GM19351 (cell line): ENCODE measurements around the gene TMEM145.
"Not testable (repeated sequence)": the region's sequence is repeated elsewhere in the genome, so short reads cannot be mapped to it uniquely, and the experiment has no call there.

Source experiments
- ATAC-seq: cut with Tn5 transposase; IDR thresholded peaks from one replicate; pipeline ENCODE4 v1.9.1; 2021; ENCODE audit warnings: mild to moderate bottlenecking, moderate library complexity; ENCODE audit not compliant: unreplicated experiment

The TMEM145 gene

GRCh38 chr19:42333975-42334696 is 21.0 kb downstream of the TMEM145 start:
- ATAC-seq: no peak

DNA sequence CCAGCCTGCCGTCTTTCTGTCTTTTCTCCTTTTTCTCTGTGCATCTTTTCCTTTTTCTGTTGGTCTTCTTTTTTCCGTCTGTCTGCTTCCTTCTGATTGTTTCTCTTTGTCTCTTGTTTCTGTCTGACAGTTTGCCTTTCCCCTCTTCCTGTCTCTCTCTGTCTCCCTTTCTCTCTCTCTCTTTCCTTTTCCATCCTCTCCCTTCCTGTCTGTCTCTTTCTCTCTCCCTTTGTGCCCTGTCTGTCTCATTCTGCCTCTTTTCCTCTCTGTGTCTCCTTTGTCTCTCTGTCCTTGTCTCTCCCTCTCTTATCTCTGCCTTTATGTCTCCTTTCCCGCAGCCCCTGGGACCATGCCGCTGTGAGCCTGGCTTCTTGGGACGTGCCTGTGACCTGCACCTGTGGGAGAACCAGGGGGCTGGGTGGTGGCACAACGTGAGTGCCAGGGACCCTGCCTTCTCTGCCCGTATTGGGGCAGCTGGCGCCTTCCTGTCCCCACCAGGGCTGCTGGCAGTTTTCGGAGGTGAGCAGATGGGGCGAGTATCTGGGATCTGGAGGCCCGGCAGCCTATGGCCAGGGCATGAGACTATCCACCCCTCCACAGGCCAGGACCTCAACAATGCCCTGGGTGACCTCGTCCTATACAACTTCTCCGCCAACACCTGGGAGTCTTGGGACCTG is 21.7 kb downstream of the TMEM145 start:
- ATAC-seq: no peak

DNA sequence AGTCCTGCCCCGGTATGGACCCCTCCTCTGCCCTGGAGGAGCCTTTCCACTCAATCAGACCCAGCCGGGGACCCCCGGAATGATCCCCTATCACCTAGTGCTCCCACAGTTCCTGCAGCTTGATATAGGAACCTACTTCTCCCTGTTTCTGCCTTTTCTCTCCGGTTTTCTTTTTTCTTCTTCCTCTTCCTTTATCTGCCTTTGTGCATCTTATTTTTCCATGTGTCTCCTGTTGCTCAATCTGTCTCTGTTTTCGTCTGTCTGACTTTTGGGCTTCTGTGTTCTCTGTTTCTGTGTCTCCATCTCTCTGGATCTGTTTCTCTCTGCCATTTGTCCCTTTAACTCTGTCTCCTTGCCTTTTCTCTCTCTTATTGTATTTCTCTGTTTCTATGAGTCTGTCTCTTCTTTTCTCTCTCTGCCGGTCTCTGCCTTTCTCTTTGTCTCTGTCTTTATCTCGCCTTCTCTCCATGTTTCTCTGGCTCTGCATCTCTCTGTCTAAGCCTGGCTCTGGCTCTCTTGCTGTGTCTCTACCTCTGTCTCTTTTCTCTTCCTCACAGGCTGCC is 22.3 kb downstream of the TMEM145 start:
- ATAC-seq: no peak

DNA sequence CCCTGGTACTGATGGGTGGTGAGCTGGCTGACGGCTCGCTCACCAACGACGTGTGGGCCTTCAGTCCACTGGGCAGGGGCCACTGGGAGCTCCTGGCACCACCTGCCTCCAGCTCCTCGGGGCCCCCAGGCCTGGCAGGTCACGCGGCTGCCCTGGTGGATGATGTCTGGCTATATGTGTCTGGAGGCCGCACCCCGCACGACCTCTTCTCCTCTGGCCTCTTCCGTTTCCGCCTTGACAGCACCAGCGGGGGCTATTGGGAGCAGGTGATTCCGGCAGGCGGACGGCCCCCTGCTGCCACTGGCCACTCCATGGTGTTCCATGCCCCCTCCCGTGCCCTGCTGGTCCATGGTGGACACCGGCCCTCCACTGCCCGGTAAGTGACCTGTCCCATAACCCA is 22.9 kb downstream of the TMEM145 start:
- ATAC-seq: no peak

- ATAC-seq: not testable (repeated sequence)
These were observed 26.2 kb downstream of the TMEM145 start for GRCh38 chr19:42339126-42339860.

- ATAC-seq: not testable (repeated sequence)
These were observed 26.8 kb downstream of the TMEM145 start for GRCh38 chr19:42339922-42340321.

- ATAC-seq: no peak
These were observed 30.4 kb downstream of the TMEM145 start for GRCh38 chr19:42343344-42344110.

DNA sequence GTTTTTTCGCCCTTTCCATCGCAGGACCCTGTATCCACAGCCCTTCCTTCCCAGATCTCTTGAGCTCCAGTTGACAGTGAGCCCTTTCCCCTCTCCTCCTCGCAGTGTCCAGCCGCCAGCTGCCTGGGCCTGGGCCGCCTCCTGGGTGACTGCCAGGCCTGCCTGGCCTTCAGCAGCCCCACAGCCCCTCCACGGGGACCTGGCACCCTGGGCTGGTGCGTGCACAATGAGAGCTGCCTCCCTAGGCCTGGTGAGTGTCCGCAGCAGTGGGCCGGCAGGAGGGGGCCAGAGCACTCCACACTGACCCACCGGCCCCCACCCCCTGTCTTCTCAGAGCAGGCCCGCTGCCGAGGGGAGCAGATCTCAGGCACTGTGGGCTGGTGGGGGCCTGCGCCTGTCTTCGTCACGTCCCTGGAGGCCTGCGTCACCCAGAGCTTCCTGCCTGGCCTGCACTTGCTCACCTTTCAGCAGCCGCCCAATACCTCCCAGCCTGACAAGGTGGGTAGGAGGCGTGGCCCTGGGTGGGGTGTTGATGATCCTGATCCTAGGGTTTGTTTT is 31.3 kb downstream of the TMEM145 start:
- ATAC-seq: no peak

- no peak for ATAC-seq
These were observed 32.2 kb downstream of the TMEM145 start for GRCh38 chr19:42345191-42345812.

DNA sequence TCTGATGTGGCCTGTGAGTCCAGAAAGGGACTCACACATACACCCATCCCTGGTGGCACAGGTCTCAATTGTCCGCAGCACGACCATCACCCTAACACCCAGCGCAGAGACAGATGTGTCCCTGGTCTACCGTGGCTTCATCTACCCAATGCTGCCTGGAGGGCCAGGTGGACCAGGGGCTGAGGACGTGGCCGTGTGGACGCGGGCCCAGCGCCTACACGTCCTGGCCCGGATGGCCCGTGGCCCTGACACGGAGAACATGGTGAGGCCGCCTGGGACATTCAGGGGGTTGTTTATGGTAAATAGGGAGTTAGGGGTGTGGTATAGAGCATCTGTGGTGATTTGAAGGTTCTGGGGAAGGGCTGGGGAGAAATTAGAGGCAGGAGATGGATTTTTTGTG is 35.1 kb downstream of the TMEM145 start:
- no peak for ATAC-seq

DNA sequence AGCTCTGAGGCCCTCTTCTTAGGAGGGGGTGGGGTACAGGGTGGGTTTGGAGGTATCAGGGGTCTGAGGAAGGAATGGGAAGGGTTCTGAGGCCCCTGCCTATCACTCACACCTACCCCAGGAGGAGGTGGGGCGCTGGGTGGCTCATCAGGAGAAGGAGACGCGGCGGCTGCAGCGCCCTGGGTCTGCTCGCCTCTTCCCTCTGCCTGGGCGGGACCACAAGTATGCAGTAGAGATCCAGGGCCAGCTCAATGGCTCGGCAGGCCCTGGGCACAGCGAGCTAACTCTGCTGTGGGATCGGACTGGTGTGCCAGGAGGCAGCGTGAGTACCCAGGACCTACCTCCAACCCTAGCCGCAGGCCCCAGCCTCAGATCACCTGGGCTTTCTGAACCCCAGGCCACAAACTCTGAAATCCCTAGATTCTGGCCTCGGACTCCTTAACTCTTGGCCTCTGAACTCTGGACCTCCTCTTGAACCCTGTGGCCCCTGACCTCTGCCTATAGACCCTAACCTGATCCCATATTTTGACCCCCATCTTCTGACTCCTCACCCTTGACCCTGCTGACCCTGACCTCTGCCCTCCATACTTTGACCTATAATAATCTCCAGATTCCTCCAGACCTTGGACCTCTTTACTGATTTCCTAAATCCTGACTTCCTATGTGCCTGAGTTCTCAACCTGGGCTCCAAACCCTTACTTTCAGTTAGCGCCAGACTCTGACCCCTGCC is 36.4 kb downstream of the TMEM145 start:
- ATAC-seq: no peak

- ATAC-seq: no peak
These were observed 37.3 kb downstream of the TMEM145 start for GRCh38 chr19:42350417-42350816.

DNA sequence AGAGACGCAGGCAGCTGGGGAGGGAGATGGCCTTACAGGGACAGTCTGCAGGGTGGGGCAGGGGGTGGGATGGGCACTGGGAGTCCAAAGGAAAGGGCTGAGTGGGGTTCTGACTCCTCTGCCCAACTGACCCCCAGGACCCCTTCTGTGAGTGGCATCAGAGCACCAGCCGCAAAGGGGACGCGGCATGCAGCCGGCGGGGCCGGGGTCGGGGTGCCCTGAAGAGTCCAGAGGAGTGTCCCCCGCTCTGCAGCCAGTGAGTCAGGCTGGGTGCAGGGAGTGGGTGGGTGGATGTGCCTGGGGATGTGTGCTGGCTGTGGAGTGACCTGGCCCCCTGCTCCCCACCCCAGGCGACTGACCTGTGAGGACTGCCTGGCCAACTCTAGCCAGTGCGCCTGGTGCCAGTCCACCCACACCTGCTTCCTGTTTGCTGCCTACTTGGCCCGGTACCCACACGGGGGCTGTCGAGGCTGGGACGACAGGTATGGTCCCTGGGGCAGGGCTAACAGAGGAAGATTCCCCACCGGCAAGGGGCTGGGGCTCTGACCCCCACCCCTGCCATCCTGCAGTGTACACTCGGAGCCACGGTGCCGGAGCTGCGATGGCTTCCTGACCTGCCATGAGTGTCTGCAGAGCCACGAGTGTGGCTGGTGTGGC is 38.1 kb downstream of the TMEM145 start:
- no peak for ATAC-seq

- no peak for ATAC-seq
These were observed 39.5 kb downstream of the TMEM145 start for GRCh38 chr19:42352301-42353259.

DNA sequence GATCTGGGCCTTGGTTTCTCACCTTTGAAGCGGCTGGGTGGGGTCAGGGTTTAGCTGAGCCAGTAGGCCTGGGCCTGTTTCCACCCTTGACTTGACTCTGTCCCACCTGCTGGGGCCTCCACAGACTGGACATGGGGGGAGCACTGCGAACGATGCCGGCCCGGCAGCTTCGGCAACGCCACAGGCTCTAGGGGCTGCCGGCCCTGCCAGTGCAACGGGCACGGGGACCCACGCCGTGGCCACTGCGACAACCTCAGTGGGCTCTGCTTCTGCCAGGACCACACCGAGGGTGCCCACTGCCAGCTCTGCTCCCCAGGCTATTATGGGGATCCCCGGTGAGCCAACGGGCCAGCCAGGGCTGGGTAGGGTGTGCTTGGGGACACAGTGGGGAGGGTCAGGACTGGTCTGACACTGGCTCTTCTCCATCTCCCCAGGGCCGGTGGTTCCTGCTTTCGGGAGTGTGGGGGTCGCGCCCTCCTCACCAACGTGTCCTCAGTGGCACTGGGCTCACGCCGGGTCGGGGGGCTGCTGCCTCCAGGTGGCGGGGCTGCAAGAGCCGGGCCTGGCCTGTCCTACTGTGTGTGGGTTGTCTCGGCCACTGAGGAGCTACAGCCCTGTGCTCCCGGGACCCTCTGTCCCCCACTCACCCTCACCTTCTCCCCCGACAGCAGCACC is 40.4 kb downstream of the TMEM145 start:
- no peak for ATAC-seq

- ATAC-seq: no peak
These were observed 42.8 kb downstream of the TMEM145 start for GRCh38 chr19:42355896-42356295.

DNA sequence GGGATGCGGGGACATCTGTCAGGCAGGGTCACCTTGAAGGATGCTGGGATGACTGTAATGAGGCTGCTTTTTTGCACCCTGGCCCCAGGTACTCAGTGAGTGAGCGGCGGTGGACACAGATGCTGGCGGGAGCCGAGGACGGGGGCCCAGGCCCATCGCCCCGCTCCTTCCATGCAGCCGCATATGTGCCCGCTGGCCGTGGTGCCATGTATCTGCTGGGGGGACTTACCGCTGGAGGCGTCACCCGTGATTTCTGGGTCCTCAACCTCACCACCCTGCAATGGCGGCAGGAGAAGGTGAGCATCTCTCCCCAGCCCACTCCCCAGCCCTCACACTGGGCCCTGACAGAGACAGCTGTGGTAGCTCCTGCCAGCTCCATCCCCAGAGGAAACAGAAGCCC is 43.6 kb downstream of the TMEM145 start:
- no peak for ATAC-seq
